Skeletal muscle tissue (tissue), 4 donors: ENCODE data around the gene PDE6B. TPM values are rescaled to one million over a fixed set of nuclear protein-coding genes. Genes with fewer than 3 reads are reported as not detected.

Experiments
- H3K27ac ChIP-seq: one replicate; pipeline ENCODE4 v1.7.0; 2013; ENCODE audit warnings: mild to moderate bottlenecking, low read depth, low read length, inconsistent platforms
- H3K27me3 ChIP-seq, 3 donors: one replicate each; pipeline ENCODE4 v1.7.0; 2013; ENCODE audit warnings: low read length in 3 of 3; ENCODE audit not compliant: control insufficient read depth in 3 of 3, insufficient read depth in 3 of 3
- H3K36me3 ChIP-seq, 3 donors: one replicate each; pipeline ENCODE4 v1.7.0; 2013; ENCODE audit warnings: low read length in 3 of 3; ENCODE audit not compliant: control insufficient read depth in 3 of 3, insufficient read depth in 3 of 3
- H3K4me1 ChIP-seq, 3 donors: one replicate each; pipeline ENCODE4 v1.7.0; 2013; ENCODE audit warnings: low read length in 3 of 3, mild to moderate bottlenecking in 3 of 3; ENCODE audit not compliant: control insufficient read depth in 3 of 3, insufficient read depth in 3 of 3
- H3K4me3 ChIP-seq, 3 donors: one replicate each; pipeline ENCODE4 v1.7.0; 2013; ENCODE audit warnings: low read length in 3 of 3
- H3K9ac ChIP-seq, 3 donors: one replicate each; pipeline ENCODE4 v1.7.0; 2013; ENCODE audit warnings: low read length in 3 of 3, mild to moderate bottlenecking in 3 of 3, moderate library complexity in 2 of 3, low read depth in 1 of 3
- H3K9me3 ChIP-seq, 3 donors: one replicate each; pipeline ENCODE4 v1.7.0; 2013; ENCODE audit warnings: low read length in 3 of 3; ENCODE audit not compliant: control insufficient read depth in 3 of 3
- total RNA-seq: library from RNA; depleted of rRNA; stranded (reverse); fragments of >200 nt; gene quantifications from one replicate; pipeline ENCODE4 v1.2.3, GENCODE V29; 2014
- donor health status: Osteomylitis.

PDE6B gene
- total RNA-seq, 1 donor from 2014 or later: 8.9 TPM

- Histone ChIP-seq H3K27me3 (peaks cover 4 to 19% (median 17%) of the 10 kb centered on the region in 3 donors), H3K27ac (no peak overlapping the region), H3K4me3 (no peak overlapping the region), H3K36me3 (no peaks in the 10 kb centered on the region), H3K9ac (no peak overlapping the region), H3K4me1 (no peaks in the 10 kb centered on the region), H3K9me3 (peaks cover 0 to 2% (median 0%) of the 10 kb centered on the region in 3 donors)
Measured at GRCh38 chr4:622071-622995, 3.0 kb upstream of the PDE6B start.

- H3K4me3 ChIP-seq: no peak overlapping the region
- H3K9ac ChIP-seq: no peak overlapping the region
- peaks cover 0 to 2% (median 0%) of the 10 kb centered on the region in 3 donors for H3K9me3 ChIP-seq
- H3K27ac ChIP-seq: no peak overlapping the region
- H3K27me3 ChIP-seq: peaks cover 0 to 14% (median 13%) of the 10 kb centered on the region in 3 donors
- no peaks in the 10 kb centered on the region for H3K4me1 ChIP-seq
- no peaks in the 10 kb centered on the region for H3K36me3 ChIP-seq
Measured at GRCh38 chr4:622996-623913, 2.1 kb upstream of the PDE6B start.

- H3K9ac ChIP-seq: no peak overlapping the region
- H3K9me3 ChIP-seq: peaks cover 0 to 2% (median 0%) of the 10 kb centered on the region in 3 donors
- H3K36me3 ChIP-seq: no peaks in the 10 kb centered on the region
- no peak overlapping the region for H3K27ac ChIP-seq
- H3K4me3 ChIP-seq: no peak overlapping the region
- no peaks in the 10 kb centered on the region for H3K4me1 ChIP-seq
- peaks cover 0 to 22% (median 20%) of the 10 kb centered on the region in 3 donors for H3K27me3 ChIP-seq
Measured at GRCh38 chr4:623914-624566, 1.3 kb upstream of the PDE6B start.

GRCh38 chr4:625631-626161, 323 bp downstream of the PDE6B start:
- no peaks in the 10 kb centered on the region for H3K36me3 ChIP-seq
- no peak overlapping the region for H3K27ac ChIP-seq
- peaks cover 0 to under 1% (median 0%) of the 10 kb centered on the region in 3 donors for H3K9me3 ChIP-seq
- H3K9ac ChIP-seq: no peak overlapping the region
- H3K4me3 ChIP-seq: no peak overlapping the region
- peaks cover 8 to 35% (median 30%) of the 10 kb centered on the region in 3 donors for H3K27me3 ChIP-seq
- no peaks in the 10 kb centered on the region for H3K4me1 ChIP-seq

- no peak overlapping the region for H3K27ac ChIP-seq
- H3K27me3 ChIP-seq: peaks cover 8 to 33% (median 30%) of the 10 kb centered on the region in 3 donors
- no peak overlapping the region for H3K4me3 ChIP-seq
- H3K36me3 ChIP-seq: no peaks in the 10 kb centered on the region
- peaks cover 0 to 2% (median 1%) of the 10 kb centered on the region in 3 donors for H3K9me3 ChIP-seq
- H3K9ac ChIP-seq: no peak overlapping the region
- no peaks in the 10 kb centered on the region for H3K4me1 ChIP-seq
Measured at GRCh38 chr4:626201-627091, 1.1 kb downstream of the PDE6B start.

- no peak overlapping the region for H3K9ac ChIP-seq
- H3K27ac ChIP-seq: no peak overlapping the region
- no peaks in the 10 kb centered on the region for H3K36me3 ChIP-seq
- peaks cover 8 to 36% (median 30%) of the 10 kb centered on the region in 3 donors for H3K27me3 ChIP-seq
- peaks cover 2 to 11% (median 4%) of the 10 kb centered on the region in 3 donors for H3K9me3 ChIP-seq
- no peak overlapping the region for H3K4me3 ChIP-seq
- H3K4me1 ChIP-seq: no peaks in the 10 kb centered on the region
Measured at GRCh38 chr4:627347-628125, 2.2 kb downstream of the PDE6B start.

GRCh38 chr4:628311-628741, 3.0 kb downstream of the PDE6B start:
- H3K36me3 ChIP-seq: no peaks in the 10 kb centered on the region
- H3K27me3 ChIP-seq: peaks cover 8 to 33% (median 24%) of the 10 kb centered on the region in 3 donors
- H3K27ac ChIP-seq: no peak overlapping the region
- no peak overlapping the region for H3K9ac ChIP-seq
- peaks cover 2 to 11% (median 4%) of the 10 kb centered on the region in 3 donors for H3K9me3 ChIP-seq
- H3K4me3 ChIP-seq: no peak overlapping the region
- no peaks in the 10 kb centered on the region for H3K4me1 ChIP-seq

- Histone ChIP-seq H3K9me3 (peaks cover 2 to 11% (median 4%) of the 10 kb centered on the region in 3 donors), H3K27ac (no peak overlapping the region), H3K27me3 (peaks cover 8 to 32% (median 23%) of the 10 kb centered on the region in 3 donors), H3K9ac (no peak overlapping the region), H3K4me1 (no peaks in the 10 kb centered on the region), H3K36me3 (no peaks in the 10 kb centered on the region), H3K4me3 (no peak overlapping the region)
Measured at GRCh38 chr4:628821-629635, 3.7 kb downstream of the PDE6B start.
